Left lung (tissue), 10 donors: Measurements from ENCODE around the gene LRRC52. TPM values are rescaled to one million over a fixed set of nuclear protein-coding genes. Genes with fewer than 3 reads are reported as not detected.

Experiments used
- ATAC-seq: fragments of 200-7000 bp; cut with Tn5 transposase; one replicate; pipeline ENCODE4 v1.9.1; 2020; ENCODE audit warnings: moderate library complexity
- DNase-seq, 4 donors: peaks; one replicate each; pipeline ENCODE4 v3.0.0-alpha.2; 2013 to 2020
- H3K27ac ChIP-seq, 2 donors: fragments of 200-600 bp; sonication (generic) in 1 of 2; one replicate each; pipeline versions ENCODE4 v1.5.0 to v1.8.0; 2020 to 2021
- H3K27me3 ChIP-seq, 2 donors: fragments of 200-600 bp; sonication (generic) in 1 of 2; one replicate each; pipeline versions ENCODE4 v1.5.0 to v1.8.0; 2020 to 2021
- H3K36me3 ChIP-seq, 2 donors: fragments of 200-600 bp; sonication (generic) in 1 of 2; one replicate each; pipeline versions ENCODE4 v1.5.0 to v1.8.0; 2020 to 2021
- H3K4me1 ChIP-seq, 2 donors: fragments of 200-600 bp; one replicate each; pipeline ENCODE4 v1.8.0; 2021
- H3K4me3 ChIP-seq, 2 donors: fragments of 200-600 bp; sonication (generic) in 1 of 2; one replicate each; pipeline versions ENCODE4 v1.5.0 to v1.8.0; 2020 to 2021; ENCODE audit warnings: mild to moderate bottlenecking in 1 of 2
- H3K9me3 ChIP-seq, 2 donors: fragments of 200-600 bp; sonication (generic) in 1 of 2; one replicate each; pipeline versions ENCODE4 v1.5.0 to v1.8.0; 2020 to 2021
- CTCF ChIP-seq, 2 donors: fragments of 200-600 bp; sonication (generic) in 1 of 2; IDR thresholded peaks; one replicate each; pipeline versions ENCODE4 v1.5.0 to v1.8.0; 2021; ENCODE audit warnings: antibody characterized with exemption in 2 of 2
- intact Hi-C, 2 donors: fragments of 100-400 bp; cut with DNase I; formaldehyde crosslinking; loops; one replicate each; pipeline versions ENCODE4 v1.11.2 to v1.14.2; 2022
- polyA plus RNA-seq, 6 donors: library from polyadenylated mRNA; unstranded; fragments of 120-200 nt; gene quantifications; one replicate each; pipeline ENCODE4 v1.2.1, GENCODE V29; 2013; ENCODE audit not compliant: insufficient read length in 6 of 6
- total RNA-seq, 2 donors: library from RNA; stranded (reverse); fragmentation: NEBNext Ultra II Directional; extraction: Animal tissue kit (Norgen Biotek cat#: 25700); gene quantifications; one replicate each; pipeline ENCODE4 v1.2.1, GENCODE V29; 2021
- donor health status: DM: no; HTN: yes; CAD: no.
- donor health status: DM: no; HTN: no; CAD: no.

Gene LRRC52
- total and polyA plus RNA-seq, 8 donors, result not detected

GRCh38 chr1:165497069-165498013, 46.5 kb upstream of the LRRC52 start:
- no peak for ATAC-seq
- no peak overlapping the region for H3K27ac ChIP-seq
- no peaks in the 10 kb centered on the region for H3K27me3 ChIP-seq
- intact Hi-C loops, result no loop called here
- DNase-seq, result no peak
- no peak for TF ChIP-seq CTCF (IDR thresholded peaks at IDR 0.05)
- H3K36me3 ChIP-seq, result no peaks in the 10 kb centered on the region
- no peaks in the 10 kb centered on the region for H3K9me3 ChIP-seq
- no peaks in the 10 kb centered on the region for H3K4me1 ChIP-seq
- no peak overlapping the region for H3K4me3 ChIP-seq

- DNase-seq (no peak), ATAC-seq (no peak)
- H3K9me3 ChIP-seq, result peaks cover 0 to 5% of the 10 kb centered on the region in 2 donors
- H3K27ac ChIP-seq, result no peak overlapping the region
- no peak overlapping the region for H3K4me3 ChIP-seq
- no peaks in the 10 kb centered on the region for H3K4me1 ChIP-seq
- no peaks in the 10 kb centered on the region for H3K36me3 ChIP-seq
- H3K27me3 ChIP-seq, result no peaks in the 10 kb centered on the region
- no peak for TF ChIP-seq CTCF (IDR thresholded peaks at IDR 0.05)
- intact Hi-C loops, result no loop called here
These were observed 42.4 kb upstream of the LRRC52 start for GRCh38 chr1:165501330-165501969.

GRCh38 chr1:165501970-165502348, 41.8 kb upstream of the LRRC52 start:
- Histone ChIP-seq H3K27ac (no peak overlapping the region), H3K9me3 (peaks cover 0 to 5% of the 10 kb centered on the region in 2 donors), H3K4me1 (no peaks in the 10 kb centered on the region), H3K27me3 (no peaks in the 10 kb centered on the region), H3K36me3 (no peaks in the 10 kb centered on the region), H3K4me3 (no peak overlapping the region)
- TF ChIP-seq CTCF (IDR thresholded peaks at IDR 0.05), result no peak
- intact Hi-C loops, result no loop called here
- DNase-seq, result no peak
- ATAC-seq, result no peak

- peaks cover 0 to 5% of the 10 kb centered on the region in 2 donors for H3K9me3 ChIP-seq
- no peak overlapping the region for H3K27ac ChIP-seq
- no peaks in the 10 kb centered on the region for H3K4me1 ChIP-seq
- DNase-seq, result no peak
- no peaks in the 10 kb centered on the region for H3K27me3 ChIP-seq
- intact Hi-C loops, result no loop called here
- no peak for ATAC-seq
- no peak for TF ChIP-seq CTCF (IDR thresholded peaks at IDR 0.05)
- H3K36me3 ChIP-seq, result no peaks in the 10 kb centered on the region
- H3K4me3 ChIP-seq, result no peak overlapping the region
These were observed 36.2 kb upstream of the LRRC52 start for GRCh38 chr1:165507570-165507969.

GRCh38 chr1:165508291-165508690, 35.5 kb upstream of the LRRC52 start:
- Histone ChIP-seq H3K27ac (no peak overlapping the region), H3K4me1 (no peaks in the 10 kb centered on the region), H3K9me3 (peaks cover 0 to 5% of the 10 kb centered on the region in 2 donors), H3K4me3 (no peak overlapping the region), H3K36me3 (no peaks in the 10 kb centered on the region), H3K27me3 (no peaks in the 10 kb centered on the region)
- no peak for TF ChIP-seq CTCF (IDR thresholded peaks at IDR 0.05)
- ATAC-seq (no peak), DNase-seq (no peak)
- intact Hi-C loops, result no loop called here
